Measurements from ENCODE around the gene CHD6. TPM values are rescaled to one million over a fixed set of nuclear protein-coding genes. Genes with fewer than 3 reads are reported as not detected.

The CHD6 gene
- total and polyA plus RNA-seq, 2 of the 13 experiments (the other 11 are each of a cell fraction or from before 2014, with no cell fraction given), result 14.4 to 52.0 TPM

GRCh38 chr20:41538810-41539596, 79.2 kb downstream of the CHD6 start (continued):
- 0 out of 2 replicates have a peak, but pooled peaks have one; percentile 30 for TF ChIP-seq SRF (IDR thresholded peaks at IDR 0.05; ENCODE audit: low read depth, low read length)
- 0 out of 2 replicates have a peak, but pooled peaks have one; percentile 34 for TF ChIP-seq ZNF704 (CRISPR knock-in tag; IDR thresholded peaks at IDR 0.05; ENCODE audit: borderline replicate concordance)
- peak; percentile 55; the same call in 1 of the 2 replicates for TF ChIP-seq PPARG (CRISPR knock-in tag; conservative IDR thresholded peaks at IDR 0.05)
- peak; percentile 90 for TF ChIP-seq DRAP1 (CRISPR knock-in tag; IDR thresholded peaks at IDR 0.05)
- TF ChIP-seq ZNF639 (CRISPR knock-in tag; conservative IDR thresholded peaks at IDR 0.05), result no peak
- no peak for TF ChIP-seq ZNF235 (CRISPR knock-in tag; IDR thresholded peaks at IDR 0.05; ENCODE audit: borderline replicate concordance)
- TF ChIP-seq KAT2B (IDR thresholded peaks at IDR 0.05; ENCODE audit: borderline replicate concordance, low read depth, low read length), result no peak
- peak; percentile 67; the same call in 1 of the 2 replicates for TF ChIP-seq ZNF710 (CRISPR knock-in tag; IDR thresholded peaks at IDR 0.05; ENCODE audit: borderline replicate concordance)
- no peak for TF ChIP-seq FOXJ3 (CRISPR knock-in tag; IDR thresholded peaks at IDR 0.05; ENCODE audit: borderline replicate concordance)
- no peak for TF ChIP-seq RBM39 (IDR thresholded peaks at IDR 0.05; ENCODE audit: low read depth, low read length, poor library complexity, severe bottlenecking)
- TF ChIP-seq SSRP1 (CRISPR knock-in tag; IDR thresholded peaks at IDR 0.05), result 0 out of 2 replicates have a peak, but pooled peaks have one; percentile 23
- no peak for TF ChIP-seq SCMH1 (CRISPR knock-in tag; IDR thresholded peaks at IDR 0.05; ENCODE audit: borderline replicate concordance)
- TF ChIP-seq ZNF407 (CRISPR knock-in tag; IDR thresholded peaks at IDR 0.05; ENCODE audit: not compliant biosample characterization), result no peak
- peak; percentile 75; the same call in 1 of the 2 replicates for TF ChIP-seq ZBTB42 (CRISPR knock-in tag; IDR thresholded peaks at IDR 0.05)

Data from HepG2 (cell line).